HG03571 (cell line): Measurements from ENCODE around the gene TM9SF4.

Experiments used
- ATAC-seq: cut with Tn5 transposase; IDR thresholded peaks from one replicate; pipeline ENCODE4 v1.9.1; 2021; ENCODE audit not compliant: unreplicated experiment

Gene TM9SF4

DNA sequence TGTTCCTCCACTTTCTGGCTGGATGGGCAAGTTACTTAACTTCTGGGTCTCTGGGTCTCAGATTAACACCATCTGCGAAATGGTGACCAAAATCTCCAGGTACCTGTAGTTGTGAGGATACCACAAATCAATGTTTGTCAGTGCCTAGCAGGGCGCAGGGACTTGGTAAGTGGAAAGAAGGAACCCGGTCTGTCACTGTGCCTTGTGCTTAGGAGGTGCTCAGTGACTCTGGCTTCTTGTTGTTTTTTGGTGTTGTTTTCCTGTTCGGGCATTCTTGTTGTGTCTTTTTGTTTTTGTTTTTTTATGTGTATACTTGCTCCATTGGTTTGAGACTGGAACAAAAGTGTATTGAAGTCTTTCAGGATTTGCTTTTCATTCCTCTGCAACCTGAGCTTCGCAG is 17.8 kb downstream of the TM9SF4 start:
- ATAC-seq: no peak

DNA sequence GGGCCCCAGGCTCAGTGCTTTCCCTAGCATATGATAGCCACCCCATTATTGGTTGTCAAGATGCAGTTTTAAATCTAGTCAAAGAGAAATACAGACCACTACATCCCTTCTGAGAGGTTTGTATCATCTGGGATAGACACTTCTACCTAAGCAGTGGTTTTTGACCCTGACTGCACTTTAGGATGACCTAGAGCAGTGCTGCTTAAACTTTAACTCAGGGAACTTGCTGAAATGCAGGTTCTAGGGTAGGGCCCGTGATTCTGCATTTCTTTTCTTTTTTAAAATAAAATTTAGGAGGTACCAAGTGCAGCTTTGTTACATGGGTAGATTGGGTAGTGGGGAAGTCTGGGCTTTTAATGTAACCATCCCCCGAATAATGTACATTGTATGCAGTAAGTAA is 18.7 kb downstream of the TM9SF4 start:
- ATAC-seq: no peak

DNA sequence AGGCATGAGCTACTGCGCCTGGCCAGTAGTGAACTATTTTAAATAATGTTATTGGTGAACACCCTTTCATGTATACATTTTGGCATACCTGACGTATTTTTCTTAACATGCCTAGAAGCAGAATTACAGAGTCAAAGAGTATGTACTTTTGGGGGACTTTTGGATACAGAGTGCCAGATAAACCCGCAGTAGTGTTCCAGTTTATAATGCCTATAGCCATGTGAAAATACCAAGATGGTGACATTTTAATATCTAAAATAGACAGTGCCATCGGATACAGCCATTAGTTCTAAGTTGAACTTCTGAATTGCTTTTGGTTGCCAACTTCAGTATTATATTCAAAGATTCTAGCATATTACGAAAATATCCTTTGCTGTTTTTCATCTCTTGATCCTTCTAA is 20.3 kb downstream of the TM9SF4 start:
- ATAC-seq: no peak

DNA sequence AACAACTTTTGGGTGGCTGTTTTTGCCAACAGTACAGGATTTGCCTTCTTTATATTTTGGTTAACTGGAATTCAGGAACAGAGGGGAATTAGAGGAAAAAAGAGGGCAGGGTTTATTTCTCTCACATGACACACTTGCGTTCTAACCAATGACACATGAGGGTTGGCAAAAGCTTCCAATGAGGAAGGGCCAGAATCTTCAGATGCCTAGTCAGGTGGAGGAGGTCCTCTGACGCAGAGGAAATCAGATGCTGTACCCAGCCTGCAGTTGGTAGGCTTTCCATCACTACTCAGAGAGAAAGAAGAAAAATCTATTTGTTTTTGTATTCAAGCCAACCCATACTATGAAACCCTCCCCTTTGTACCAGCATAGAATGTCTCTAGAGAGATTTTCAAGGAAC is 20.8 kb downstream of the TM9SF4 start:
- ATAC-seq: no peak

DNA sequence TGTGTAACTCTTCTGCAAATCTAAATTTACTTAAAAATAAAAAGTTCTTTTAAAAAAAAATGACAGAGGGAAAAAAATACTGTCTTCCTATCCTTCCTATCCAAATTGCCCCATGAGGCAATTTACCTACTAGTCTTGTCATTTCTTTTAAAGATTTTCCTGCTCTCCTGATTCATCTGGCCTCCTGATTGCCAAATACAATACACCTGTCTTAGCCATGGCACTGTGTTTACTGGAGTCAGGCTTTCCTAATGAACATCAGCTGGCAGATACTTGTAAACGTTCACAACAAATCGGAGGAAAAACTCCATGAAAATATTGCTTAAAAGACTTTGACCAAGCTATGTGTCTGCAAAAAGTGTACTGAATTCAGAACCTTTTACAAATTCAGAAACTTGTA is 21.5 kb downstream of the TM9SF4 start:
- ATAC-seq: no peak

DNA sequence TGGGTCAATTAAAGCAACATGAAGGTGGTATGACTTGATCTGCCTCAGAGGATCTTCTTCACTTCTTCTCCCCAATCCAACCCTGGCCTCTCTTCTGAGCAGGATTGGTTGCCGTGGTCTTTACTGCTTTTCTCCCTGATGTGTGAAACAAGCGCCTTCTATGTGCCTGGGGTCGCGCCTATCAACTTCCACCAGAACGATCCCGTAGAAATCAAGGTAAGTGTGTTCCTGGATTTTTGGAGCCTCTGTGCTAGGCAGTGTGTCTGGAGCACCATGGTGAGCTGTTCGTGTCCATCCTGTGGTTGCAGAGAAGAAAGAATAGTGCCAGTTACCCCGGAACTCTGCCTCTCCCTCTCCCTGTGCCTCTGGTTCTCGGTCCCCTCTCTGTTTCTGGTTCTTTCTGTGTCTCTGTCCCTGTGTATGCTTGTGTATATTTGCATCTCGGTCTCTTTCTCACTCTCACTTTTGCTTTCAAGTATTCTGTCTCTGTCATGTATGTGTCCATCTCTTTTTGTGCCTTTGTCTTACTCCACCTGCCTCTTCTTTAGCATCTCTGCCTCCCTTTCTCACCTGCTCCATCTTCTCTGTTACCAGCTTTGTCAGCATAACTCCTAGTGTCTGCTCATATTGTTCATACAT is 23.5 kb downstream of the TM9SF4 start:
- peak; percentile 66 for ATAC-seq

DNA sequence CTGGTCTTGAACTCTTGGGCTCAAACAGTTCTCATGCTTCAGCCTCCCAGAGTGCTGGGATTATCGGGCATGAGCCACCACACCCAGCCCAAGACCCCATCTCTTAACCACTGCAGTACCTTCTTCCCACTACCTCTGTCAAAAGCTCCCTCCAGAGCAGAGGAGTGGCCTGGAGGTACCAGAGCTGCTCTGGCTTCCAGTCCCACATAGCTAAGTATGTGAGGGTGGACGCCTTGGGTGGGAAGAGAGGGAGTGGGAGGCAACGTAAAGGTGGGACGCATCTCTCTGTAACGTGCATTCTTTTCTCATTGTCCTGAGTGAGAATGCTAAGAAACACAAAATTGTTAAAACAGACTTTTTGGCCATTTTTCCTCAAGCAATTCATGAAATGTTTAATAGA is 24.5 kb downstream of the TM9SF4 start:
- ATAC-seq: no peak

DNA sequence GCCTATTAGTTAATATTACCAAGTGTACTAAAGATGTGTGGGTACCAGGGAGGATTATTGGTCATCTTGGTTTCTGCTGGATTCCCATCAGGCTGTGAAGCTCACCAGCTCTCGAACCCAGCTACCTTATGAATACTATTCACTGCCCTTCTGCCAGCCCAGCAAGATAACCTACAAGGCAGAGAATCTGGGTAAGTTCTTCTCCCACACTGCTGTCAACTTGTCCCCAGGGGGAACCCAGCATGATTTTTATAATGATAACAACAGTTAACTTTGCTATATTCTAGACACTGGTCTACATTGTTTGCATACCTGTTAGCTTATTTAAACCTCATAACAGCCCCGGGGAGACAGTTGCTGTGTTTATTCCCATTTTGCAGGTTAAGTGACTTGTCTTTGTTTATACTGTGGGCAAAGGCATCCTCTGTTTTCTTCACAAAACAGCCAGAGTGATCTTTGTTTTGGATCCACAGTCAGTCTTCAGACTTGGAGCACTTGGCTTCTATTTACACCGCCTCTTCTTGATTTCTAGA is 26.5 kb downstream of the TM9SF4 start:
- ATAC-seq: no peak

DNA sequence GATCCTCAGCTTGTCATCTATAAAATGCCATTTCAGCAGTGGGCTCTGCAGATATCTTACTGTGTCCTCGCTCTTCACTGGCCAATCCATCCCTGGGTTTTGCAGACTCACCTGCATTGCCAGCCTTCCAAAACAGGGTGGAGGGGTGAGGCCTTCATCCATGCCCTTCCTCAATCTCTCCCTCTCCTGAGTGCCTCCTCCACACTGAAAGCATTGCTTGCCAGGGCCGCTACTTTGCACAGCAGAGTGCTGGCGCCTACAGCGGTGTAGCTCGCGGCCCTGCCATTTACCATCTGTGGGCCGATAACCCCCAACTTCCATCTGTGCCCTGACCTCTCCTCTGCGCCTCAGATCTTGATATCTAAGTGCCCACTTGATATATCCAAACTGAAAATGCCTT is 29.4 kb downstream of the TM9SF4 start:
- no peak for ATAC-seq

DNA sequence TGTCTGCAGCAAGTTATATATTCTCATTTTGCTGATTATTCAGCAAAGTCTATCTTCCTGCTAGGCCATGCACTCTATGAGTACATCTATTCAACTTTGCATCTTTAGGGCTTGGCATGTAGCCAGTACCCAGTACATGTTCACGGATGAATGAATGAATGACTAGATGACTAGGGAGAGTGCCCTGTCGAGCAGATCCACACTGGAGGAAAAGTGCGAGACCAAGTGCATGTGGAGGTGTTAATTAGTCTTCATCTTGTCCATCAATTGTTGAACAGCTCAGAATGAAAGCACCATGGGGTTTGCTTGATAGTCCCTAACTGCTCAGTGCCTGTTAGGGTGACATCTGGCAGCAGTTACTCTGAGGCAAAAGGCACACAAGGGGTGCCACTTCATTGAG is 30.4 kb downstream of the TM9SF4 start:
- ATAC-seq: no peak

DNA sequence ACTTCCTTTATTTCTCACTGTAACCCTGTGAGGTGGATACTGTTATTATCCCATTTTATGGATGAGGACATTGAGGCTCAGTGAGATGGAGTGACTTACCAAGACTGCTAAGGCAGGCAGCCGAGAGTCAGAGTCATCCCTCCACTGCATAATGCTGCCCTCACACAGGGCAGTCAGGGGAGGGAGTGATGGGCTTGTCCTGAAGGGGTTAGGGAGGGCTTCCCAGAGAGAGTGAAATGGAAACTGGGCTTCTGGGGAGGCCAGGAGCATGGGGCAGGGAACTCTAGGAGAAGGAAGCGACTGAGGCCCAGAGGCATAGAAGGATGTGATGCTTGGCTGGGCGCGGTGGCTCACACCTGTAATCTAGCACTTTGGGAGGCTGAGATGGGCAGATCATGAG is 31.1 kb downstream of the TM9SF4 start:
- ATAC-seq: no peak

DNA sequence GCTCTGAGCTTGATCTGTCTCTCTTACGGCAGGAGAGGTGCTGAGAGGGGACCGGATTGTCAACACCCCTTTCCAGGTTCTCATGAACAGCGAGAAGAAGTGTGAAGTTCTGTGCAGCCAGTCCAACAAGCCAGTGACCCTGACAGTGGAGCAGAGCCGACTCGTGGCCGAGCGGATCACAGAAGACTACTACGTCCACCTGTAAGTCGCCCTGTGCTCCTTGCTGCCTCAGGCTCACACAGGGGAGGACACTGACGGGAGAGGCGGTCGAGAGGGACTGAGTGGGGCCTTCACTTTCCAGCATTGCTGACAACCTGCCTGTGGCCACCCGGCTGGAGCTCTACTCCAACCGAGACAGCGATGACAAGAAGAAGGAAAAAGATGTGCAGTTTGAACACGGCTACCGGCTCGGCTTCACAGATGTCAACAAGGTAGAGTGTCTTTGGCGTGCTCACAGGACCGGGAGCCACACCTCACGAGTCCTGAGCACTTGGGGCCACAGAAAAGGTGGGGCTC is 32.0 kb downstream of the TM9SF4 start:
- no peak for ATAC-seq

DNA sequence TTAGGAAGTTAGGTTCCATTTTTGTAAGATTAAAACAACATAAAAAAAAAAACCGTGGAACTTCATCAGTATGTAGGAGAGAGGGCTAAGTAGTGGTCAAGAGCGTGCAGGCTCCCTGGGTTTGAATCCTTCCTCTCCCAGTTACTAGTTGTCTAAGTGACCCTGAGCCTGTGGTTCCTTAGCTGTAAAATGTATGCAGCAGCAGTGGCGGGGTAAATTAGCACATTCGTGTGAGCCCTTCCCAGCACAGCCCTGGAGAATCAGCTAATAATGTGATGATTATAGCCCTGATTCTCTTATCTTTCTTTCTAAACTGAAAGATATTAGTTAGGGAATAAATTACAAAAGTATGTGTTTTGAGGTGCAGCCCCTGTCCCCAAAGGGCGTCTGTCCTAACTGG is 32.6 kb downstream of the TM9SF4 start:
- no peak for ATAC-seq

DNA sequence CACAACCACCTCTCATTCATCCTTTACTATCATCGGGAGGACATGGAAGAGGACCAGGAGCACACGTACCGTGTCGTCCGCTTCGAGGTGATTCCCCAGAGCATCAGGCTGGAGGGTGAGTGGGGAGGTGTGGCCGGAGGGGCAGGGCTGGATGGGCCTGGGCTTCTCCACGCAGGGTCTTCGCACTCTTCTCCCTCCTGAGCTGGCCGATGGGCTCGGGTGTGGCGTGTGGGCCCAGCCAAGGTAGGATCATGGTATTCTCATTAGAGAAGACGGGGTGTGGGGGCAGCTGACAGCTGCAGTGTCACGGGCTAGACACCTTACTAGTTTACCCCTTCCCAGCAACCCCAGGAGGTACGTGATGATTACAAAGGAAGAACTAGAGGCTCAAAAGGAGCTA is 33.5 kb downstream of the TM9SF4 start:
- ATAC-seq: no peak

DNA sequence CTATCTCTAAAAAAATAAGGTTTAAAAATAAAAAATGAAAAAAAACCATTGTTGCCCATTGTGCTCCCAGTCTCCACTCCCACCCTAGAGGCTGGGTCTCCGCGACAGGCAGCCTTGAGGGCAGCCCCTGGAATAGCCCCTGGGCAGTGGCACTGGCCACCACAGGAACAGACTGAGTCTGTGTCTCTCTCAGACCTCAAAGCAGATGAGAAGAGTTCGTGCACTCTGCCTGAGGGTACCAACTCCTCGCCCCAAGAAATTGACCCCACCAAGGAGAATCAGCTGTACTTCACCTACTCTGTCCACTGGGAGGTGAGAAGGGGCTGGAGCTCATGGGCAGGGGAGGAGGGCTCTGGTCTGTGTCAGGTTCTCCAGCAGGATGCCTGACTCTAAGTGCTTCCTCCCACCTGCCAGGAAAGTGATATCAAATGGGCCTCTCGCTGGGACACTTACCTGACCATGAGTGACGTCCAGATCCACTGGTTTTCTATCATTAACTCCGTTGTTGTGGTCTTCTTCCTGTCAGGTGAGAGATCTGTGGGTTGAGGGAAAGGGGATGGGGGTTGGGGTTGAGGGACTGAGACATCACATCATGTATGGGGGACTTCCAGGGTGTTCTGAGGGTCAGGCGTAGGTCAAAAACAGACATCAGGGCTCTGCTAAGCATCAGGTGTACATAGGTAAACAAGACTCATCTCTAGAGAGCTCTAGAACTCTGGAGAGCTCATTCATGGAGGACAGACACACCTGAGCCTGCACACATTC is 35.6 kb downstream of the TM9SF4 start:
- no peak for ATAC-seq

DNA sequence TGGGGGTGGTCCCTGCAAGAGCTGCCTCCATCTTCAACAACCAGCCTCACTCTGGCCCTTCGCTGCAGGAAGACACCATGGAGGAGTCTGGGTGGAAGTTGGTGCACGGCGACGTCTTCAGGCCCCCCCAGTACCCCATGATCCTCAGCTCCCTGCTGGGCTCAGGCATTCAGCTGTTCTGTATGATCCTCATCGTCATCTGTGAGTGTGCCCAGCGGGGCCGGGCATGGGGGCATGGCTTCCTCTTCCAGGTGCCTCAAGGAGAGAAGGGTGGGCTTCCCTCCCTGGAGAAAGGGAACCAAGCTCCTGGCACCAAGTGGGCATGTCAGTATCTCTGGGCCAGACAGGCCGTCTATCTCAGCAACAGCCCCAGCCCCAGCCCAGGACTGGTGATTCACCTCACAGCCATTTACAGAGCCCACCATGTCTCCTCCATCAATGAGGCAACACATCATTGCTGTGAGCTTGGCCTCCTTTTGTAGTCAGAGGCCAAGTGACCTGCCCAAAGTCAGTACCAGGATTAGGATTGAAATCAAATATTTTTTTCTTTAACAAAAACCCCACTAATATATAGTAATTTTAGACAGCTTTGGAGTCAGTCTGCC is 40.2 kb downstream of the TM9SF4 start:
- no peak for ATAC-seq

DNA sequence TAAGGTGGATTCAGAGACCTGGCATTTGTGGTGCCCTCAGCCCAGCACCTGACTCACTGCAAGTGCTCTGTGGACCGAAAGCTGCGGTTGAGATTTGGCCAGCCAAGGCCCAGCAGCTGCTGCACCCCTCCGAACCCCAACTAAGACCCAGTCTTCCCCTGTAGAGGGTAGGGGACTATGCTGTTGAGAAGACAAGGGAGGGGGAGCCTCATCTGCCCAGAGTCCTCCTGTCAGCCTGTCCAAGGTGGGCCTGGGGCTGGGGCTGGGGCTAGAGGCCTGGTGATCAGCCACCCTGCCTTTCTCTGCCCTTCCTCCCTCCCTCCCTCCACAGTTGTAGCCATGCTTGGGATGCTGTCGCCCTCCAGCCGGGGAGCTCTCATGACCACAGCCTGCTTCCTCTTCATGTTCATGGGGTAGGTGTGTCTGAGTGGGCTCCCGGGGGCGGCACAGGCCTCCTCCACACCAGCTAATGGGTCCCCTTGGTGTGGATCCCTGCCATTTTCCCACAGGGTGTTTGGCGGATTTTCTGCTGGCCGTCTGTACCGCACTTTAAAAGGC is 40.9 kb downstream of the TM9SF4 start:
- no peak for ATAC-seq

DNA sequence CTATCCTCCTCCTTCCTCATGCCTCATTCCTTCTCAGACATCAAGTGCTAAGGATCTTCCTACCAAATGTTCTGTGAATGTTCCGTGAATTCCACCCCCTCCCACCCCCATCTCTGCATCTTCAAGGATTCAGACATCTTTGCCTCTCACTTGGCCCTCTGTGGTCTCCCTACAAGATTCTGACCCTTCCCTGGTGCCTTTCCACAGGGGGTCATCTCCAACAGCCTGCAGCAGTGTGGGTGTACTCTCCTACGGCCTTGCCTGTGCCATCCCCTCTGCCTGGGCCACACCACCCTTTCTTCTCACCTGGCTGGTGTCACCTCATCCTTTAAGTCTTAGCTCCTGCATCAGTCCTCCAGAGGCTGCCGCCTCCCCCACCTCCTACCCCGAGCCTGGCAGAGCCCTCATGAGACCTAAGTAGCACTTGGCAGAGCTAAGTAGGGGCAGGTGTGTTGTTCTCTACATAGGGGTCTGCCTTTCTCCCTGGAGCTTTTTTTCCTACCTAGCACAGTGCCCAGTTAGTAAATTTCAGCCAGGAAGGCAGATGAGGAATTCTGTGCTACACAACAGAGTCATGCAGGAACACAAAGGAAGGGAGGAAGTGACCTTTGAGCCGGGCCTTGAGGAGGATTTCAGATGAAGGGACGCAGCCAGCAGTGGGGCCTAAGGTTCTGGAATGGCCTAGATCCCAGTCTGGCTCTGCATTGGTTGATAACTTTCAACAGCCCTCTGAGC is 43.1 kb downstream of the TM9SF4 start:
- ATAC-seq: no peak

DNA sequence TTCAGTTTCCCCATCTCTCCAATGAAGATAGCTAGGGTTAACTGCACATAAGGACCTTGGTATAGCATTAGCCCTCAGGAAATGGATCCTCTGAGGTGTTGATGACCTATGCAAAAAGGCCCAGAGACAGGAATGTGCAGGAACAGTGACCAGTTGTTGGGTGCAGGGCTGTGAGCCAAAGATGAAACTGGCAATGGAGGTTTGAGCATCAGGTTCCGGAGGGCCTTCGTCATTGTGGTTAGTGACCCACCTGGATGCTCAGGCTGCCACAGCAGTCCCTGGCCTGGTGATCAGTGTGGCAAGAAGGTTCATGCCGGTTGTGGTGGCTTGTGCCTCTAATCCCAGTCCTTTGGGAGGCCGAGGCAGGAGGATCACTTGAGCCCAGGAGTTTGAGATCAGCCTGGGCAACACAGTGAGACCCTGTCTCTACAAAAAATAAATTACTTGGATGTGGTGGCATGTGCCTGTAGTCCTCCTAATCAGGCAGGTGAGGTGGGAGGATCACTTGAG is 43.7 kb downstream of the TM9SF4 start:
- no peak for ATAC-seq

DNA sequence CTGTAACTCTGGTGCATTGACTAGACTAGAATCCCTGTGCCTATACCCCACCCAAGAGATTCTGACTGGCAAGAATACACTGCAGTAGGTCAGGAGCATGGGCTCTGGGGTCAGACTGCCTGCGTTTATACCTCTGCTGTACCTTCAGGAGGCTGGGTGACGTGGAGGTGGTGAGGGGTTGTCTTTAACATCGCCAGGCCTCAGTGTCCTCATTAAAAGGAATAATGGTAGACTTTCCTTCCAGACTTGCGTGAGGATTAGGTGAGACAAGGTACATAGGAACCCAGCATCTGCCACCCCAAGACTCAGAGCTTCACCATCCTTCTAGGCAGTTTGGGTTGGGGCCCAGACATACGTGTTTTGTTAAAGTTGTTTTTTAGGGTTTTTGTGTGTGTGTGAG is 44.3 kb downstream of the TM9SF4 start:
- no peak for ATAC-seq
